H9 (cell line): ENCODE results near the gene CHST8. TPM values are rescaled to one million over a fixed set of nuclear protein-coding genes. Genes with fewer than 3 reads are reported as not detected.

Source experiments
- DNase-seq: peaks from one replicate; pipeline ENCODE4 v3.0.0-alpha.2; 2017
- H2AFZ ChIP-seq: one replicate; pipeline ENCODE4 v1.6.1; 2013; ENCODE audit warnings: mild to moderate bottlenecking, low read length, control low read depth, moderate library complexity
- H2AK5ac ChIP-seq: 2 replicates; pipeline ENCODE4 v1.6.1; 2013; ENCODE audit warnings: low read length, control low read depth, mixed read lengths; ENCODE audit not compliant: insufficient read length
- H2BK120ac ChIP-seq: one replicate; pipeline ENCODE4 v1.6.1; 2013; ENCODE audit warnings: low read depth, mild to moderate bottlenecking, low read length, control low read depth, inconsistent platforms; ENCODE audit not compliant: poor library complexity, severe bottlenecking
- H2BK12ac ChIP-seq: 2 replicates; pipeline ENCODE4 v1.6.1; 2013; ENCODE audit warnings: low read length, control low read depth, mixed read lengths, low read depth; ENCODE audit not compliant: insufficient read length
- H2BK15ac ChIP-seq: 2 replicates; pipeline ENCODE4 v1.6.1; 2013; ENCODE audit warnings: low read depth, low read length, control low read depth
- H2BK20ac ChIP-seq: one replicate; pipeline ENCODE4 v1.6.1; 2013; ENCODE audit warnings: low read depth, mild to moderate bottlenecking, low read length, control low read depth, inconsistent platforms; ENCODE audit not compliant: poor library complexity, severe bottlenecking
- H2BK5ac ChIP-seq: 2 replicates; pipeline ENCODE4 v1.6.1; 2013; ENCODE audit warnings: low read length, control low read depth, mixed read lengths; ENCODE audit not compliant: insufficient read length
- H3K14ac ChIP-seq: 2 replicates; pipeline ENCODE4 v1.6.1; 2013; ENCODE audit warnings: low read length, control low read depth; ENCODE audit not compliant: insufficient read depth
- H3K18ac ChIP-seq: 2 replicates; pipeline ENCODE4 v1.6.1; 2013; ENCODE audit warnings: low read depth, mild to moderate bottlenecking, mixed read lengths, low read length, control low read depth; ENCODE audit not compliant: insufficient read length
- H3K23ac ChIP-seq: 2 replicates; pipeline ENCODE4 v1.6.1; 2013; ENCODE audit warnings: low read length, control low read depth, mixed read lengths, low read depth; ENCODE audit not compliant: insufficient read length
- H3K23me2 ChIP-seq: 2 replicates; pipeline ENCODE4 v1.6.1; 2013; ENCODE audit warnings: low read depth, mild to moderate bottlenecking, mixed read lengths, low read length, control low read depth; ENCODE audit not compliant: insufficient read length, poor library complexity, severe bottlenecking
- H3K27ac ChIP-seq: 2 replicates; pipeline ENCODE4 v1.5.1; 2013; ENCODE audit warnings: low read length, control low read depth, mixed read lengths, low read depth; ENCODE audit not compliant: insufficient read length
- H3K27me3 ChIP-seq: 2 replicates; pipeline ENCODE4 v1.6.1; 2013; ENCODE audit warnings: low read length, control low read depth, inconsistent platforms; ENCODE audit not compliant: insufficient read depth
- H3K4ac ChIP-seq: 2 replicates; pipeline ENCODE4 v1.6.1; 2013; ENCODE audit warnings: low read depth, mild to moderate bottlenecking, control low read depth, inconsistent platforms, low read length, moderate library complexity
- H3K4me1 ChIP-seq: 2 replicates; pipeline ENCODE4 v1.6.1; 2013; ENCODE audit warnings: low read length, control low read depth, inconsistent platforms; ENCODE audit not compliant: insufficient read depth
- H3K4me2 ChIP-seq: 2 replicates; pipeline ENCODE4 v1.6.1; 2013; ENCODE audit warnings: low read length, control low read depth, mixed read lengths; ENCODE audit not compliant: insufficient read length, insufficient read depth
- H3K56ac ChIP-seq: 2 replicates; pipeline ENCODE4 v1.6.1; 2013; ENCODE audit warnings: low read depth, mild to moderate bottlenecking, mixed read lengths, low read length, control low read depth; ENCODE audit not compliant: insufficient read length
- H3K79me1 ChIP-seq: 2 replicates; pipeline ENCODE4 v1.6.1; 2013; ENCODE audit warnings: low read depth, mild to moderate bottlenecking, moderate library complexity, low read length, control low read depth, inconsistent platforms; ENCODE audit not compliant: insufficient read depth, poor library complexity, severe bottlenecking
- H3K79me2 ChIP-seq: 2 replicates; pipeline ENCODE4 v1.6.1; 2013; ENCODE audit warnings: low read length, control low read depth, inconsistent platforms; ENCODE audit not compliant: insufficient read depth
- H3K9ac ChIP-seq: 2 replicates; pipeline ENCODE4 v1.6.1; 2013; ENCODE audit warnings: low read length, control low read depth, mixed read lengths; ENCODE audit not compliant: insufficient read length; ENCODE audit errors: extremely low read depth
- H3K9me3 ChIP-seq: one replicate; pipeline ENCODE4 v1.6.1; 2013; ENCODE audit warnings: low read depth, low read length, inconsistent platforms; ENCODE audit not compliant: control insufficient read depth
- H3T11ph ChIP-seq: one replicate; pipeline ENCODE4 v1.6.1; 2013; ENCODE audit warnings: mild to moderate bottlenecking, low read length, control low read depth, inconsistent platforms
- H4K20me1 ChIP-seq: one replicate; pipeline ENCODE4 v1.6.1; 2013; ENCODE audit not compliant: control insufficient read depth, insufficient read length, insufficient read depth
- H4K5ac ChIP-seq: 2 replicates; pipeline ENCODE4 v1.6.1; 2013; ENCODE audit warnings: low read depth, mild to moderate bottlenecking, mixed read lengths, low read length, control low read depth; ENCODE audit not compliant: insufficient read length
- H4K8ac ChIP-seq: replicated peaks from 2 replicates; pipeline ENCODE4 v1.6.1; 2013; ENCODE audit warnings: low read length, control low read depth, mixed read lengths, low read depth; ENCODE audit not compliant: insufficient read length
- H4K91ac ChIP-seq: 2 replicates; pipeline ENCODE4 v1.6.1; 2013; ENCODE audit warnings: low read depth, mild to moderate bottlenecking, moderate library complexity, mixed read lengths, low read length, control low read depth; ENCODE audit not compliant: insufficient read length
- H3K27ac Mint-ChIP-seq, 3 experiments: 2 replicates in 2 of 3; 3 replicates in 1 of 3; pipeline ENCODE4 v1.8.0; 2020 to 2021; ENCODE audit warnings: mixed read lengths in 3 of 3, mild to moderate bottlenecking in 1 of 3, moderate library complexity in 1 of 3
- H3K27me3 Mint-ChIP-seq: 2 replicates; pipeline ENCODE4 v1.8.0; 2021; ENCODE audit warnings: low read depth, mild to moderate bottlenecking, moderate library complexity, mixed read lengths
- H3K36me3 Mint-ChIP-seq, 3 experiments: 2 replicates in 2 of 3; 3 replicates in 1 of 3; pipeline ENCODE4 v1.8.0; 2020 to 2021; ENCODE audit warnings: low read depth in 3 of 3, mixed read lengths in 3 of 3; ENCODE audit not compliant: insufficient read depth in 1 of 3
- H3K4me1 Mint-ChIP-seq, 2 experiments: 2 replicates each; pipeline ENCODE4 v1.8.0; 2020; ENCODE audit warnings: mixed read lengths in 2 of 2
- H3K4me3 Mint-ChIP-seq, 2 experiments: 2 replicates in 1 of 2; 3 replicates in 1 of 2; pipeline ENCODE4 v1.8.0; 2020 to 2021; ENCODE audit warnings: mild to moderate bottlenecking in 2 of 2, mixed read lengths in 2 of 2, moderate library complexity in 1 of 2
- H3K9me3 Mint-ChIP-seq, 2 experiments: 2 replicates in 1 of 2; 3 replicates in 1 of 2; pipeline ENCODE4 v1.8.0; 2020; ENCODE audit warnings: mild to moderate bottlenecking in 2 of 2, mixed read lengths in 2 of 2, moderate library complexity in 1 of 2
- WGBS: extraction: QIAGEN DNeasy Blood & Tissue Kit; methylation state at CpG from one replicate; pipeline ENCODE4 v1.1.7; 2013; ENCODE audit warnings: missing lambda C conversion rate, low lambda C conversion rate, mixed read lengths; ENCODE audit not compliant: insufficient read length; ENCODE audit errors: extremely low coverage; 5-methylcytosine and 5-hydroxymethylcytosine counted together
- total RNA-seq: library from RNA; stranded (reverse); gene quantifications from 2 replicates; pipeline ENCODE4 v1.2.1, GENCODE V29; 2021
- TF ChIP-seq, protein P1 (sequence below): fragments of 200-600 bp; sonication (generic); conservative IDR thresholded peaks from 3 replicates; pipeline ENCODE4 v1.8.0; 2021; ENCODE audit warnings: antibody characterized with exemption, mild to moderate bottlenecking

Gene CHST8
- total RNA-seq, 1 experiment from 2014 or later = 5.1 TPM

DNA sequence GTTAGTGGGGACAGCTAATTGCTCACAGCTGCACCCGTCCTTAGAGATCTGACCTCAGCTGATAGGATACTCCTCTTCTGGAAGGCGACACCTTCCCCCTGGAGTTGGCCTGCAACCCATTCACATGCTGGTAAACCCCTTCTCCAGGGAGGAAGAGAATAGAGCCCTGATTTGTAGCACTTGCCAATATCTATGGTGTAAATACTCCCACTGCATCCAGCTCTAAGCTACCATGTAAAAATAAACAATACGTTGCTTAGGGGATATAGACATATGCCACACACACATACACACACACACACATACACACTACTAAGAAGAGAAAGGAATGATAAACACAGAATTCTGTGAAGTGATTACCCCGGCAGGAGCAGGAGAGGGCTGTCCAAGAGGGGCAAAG lies 125.5 kb downstream of the CHST8 start:
- Mint-ChIP-seq H3K4me1 (peaks cover 0 to 2% of the 10 kb centered on the region in 2 experiments; a peak in 1 of 4 replicates), H3K9me3 (no peaks in the 10 kb centered on the region), H3K36me3 (no peaks in the 10 kb centered on the region; a peak in 1 of 7 replicates), H3K27ac (no peak overlapping the region), H3K27me3 (peaks cover 11% of the 10 kb centered on the region), H3K4me3 (no peak overlapping the region)
- Histone ChIP-seq H2AFZ (no peak overlapping the region), H3K79me1 (no peaks in the 10 kb centered on the region), H3K9me3 (no peaks in the 10 kb centered on the region), H3K4me2 (no peak overlapping the region), H3K18ac (no peak overlapping the region), H2BK20ac (no peak overlapping the region), H2BK12ac (no peak overlapping the region), H3K27me3 (no peaks in the 10 kb centered on the region), H3K14ac (no peak overlapping the region), H3K9ac (no peak overlapping the region), H4K20me1 (no peaks in the 10 kb centered on the region), H2BK15ac (no peak overlapping the region), H3T11ph (no peak overlapping the region), H3K23me2 (no peaks in the 10 kb centered on the region), H3K23ac (no peak overlapping the region), H2BK5ac (no peak overlapping the region), H4K8ac (no peak overlapping the region), H4K91ac (no peak overlapping the region), H2AK5ac (no peak overlapping the region), H2BK120ac (no peak overlapping the region), H3K27ac (no peak overlapping the region), H3K4ac (no peak overlapping the region), H4K5ac (no peak overlapping the region), H3K56ac (no peak overlapping the region), H3K4me1 (no peaks in the 10 kb centered on the region), H3K79me2 (no peaks in the 10 kb centered on the region)
- TF ChIP-seq, protein P1, sequence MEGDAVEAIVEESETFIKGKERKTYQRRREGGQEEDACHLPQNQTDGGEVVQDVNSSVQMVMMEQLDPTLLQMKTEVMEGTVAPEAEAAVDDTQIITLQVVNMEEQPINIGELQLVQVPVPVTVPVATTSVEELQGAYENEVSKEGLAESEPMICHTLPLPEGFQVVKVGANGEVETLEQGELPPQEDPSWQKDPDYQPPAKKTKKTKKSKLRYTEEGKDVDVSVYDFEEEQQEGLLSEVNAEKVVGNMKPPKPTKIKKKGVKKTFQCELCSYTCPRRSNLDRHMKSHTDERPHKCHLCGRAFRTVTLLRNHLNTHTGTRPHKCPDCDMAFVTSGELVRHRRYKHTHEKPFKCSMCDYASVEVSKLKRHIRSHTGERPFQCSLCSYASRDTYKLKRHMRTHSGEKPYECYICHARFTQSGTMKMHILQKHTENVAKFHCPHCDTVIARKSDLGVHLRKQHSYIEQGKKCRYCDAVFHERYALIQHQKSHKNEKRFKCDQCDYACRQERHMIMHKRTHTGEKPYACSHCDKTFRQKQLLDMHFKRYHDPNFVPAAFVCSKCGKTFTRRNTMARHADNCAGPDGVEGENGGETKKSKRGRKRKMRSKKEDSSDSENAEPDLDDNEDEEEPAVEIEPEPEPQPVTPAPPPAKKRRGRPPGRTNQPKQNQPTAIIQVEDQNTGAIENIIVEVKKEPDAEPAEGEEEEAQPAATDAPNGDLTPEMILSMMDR = no peak
- no peak for DNase-seq
- WGBS = no CpG with 5 or more reads among the region's 4 CpGs
